Stimulated activated CD8-positive, alpha-beta memory T cell treated with anti-CD3 and anti-CD28 coated beads, Interleukin-4, amount 100 ng/mL, for 4 hours (primary cell): ENCODE data around the gene ADAMTS12.
"Not testable (repeated sequence)": the region's sequence is repeated elsewhere in the genome, so short reads cannot be mapped to it uniquely, and the experiment has no call there.

ENCODE experiments used
- DNase-seq, 2 donors: peaks; one replicate each; pipeline ENCODE4 v3.0.0-alpha.2; 2020; ENCODE audit warnings: low read depth in 2 of 2, low spot score in 1 of 2

The ADAMTS12 gene

GRCh38 chr5:33891788-33892619 lies at the start of gene ADAMTS12:
TSS of gene ADAMTS12 (minus strand) at chr5:33891990. CDS start at chr5:33891856, 134 bp downstream.
- no peak for DNase-seq

- DNase-seq, result no peak
Observed at GRCh38 chr5:33941090-33941489, 49.3 kb upstream of the ADAMTS12 start.

- no peak for DNase-seq
Observed at GRCh38 chr5:33939556-33940262, 47.9 kb upstream of the ADAMTS12 start.

- no peak for DNase-seq
Observed at GRCh38 chr5:33938881-33939280, 47.1 kb upstream of the ADAMTS12 start.

GRCh38 chr5:33938507-33938796 lies 46.7 kb upstream of the ADAMTS12 start:
- DNase-seq, result no peak

- DNase-seq, result no peak
Observed at GRCh38 chr5:33937707-33938506, 46.1 kb upstream of the ADAMTS12 start.

- DNase-seq, result no peak
Observed at GRCh38 chr5:33937017-33937706, 45.4 kb upstream of the ADAMTS12 start.

GRCh38 chr5:33936381-33937016 lies 44.7 kb upstream of the ADAMTS12 start, which contains the start of gene RXFP3:
TSS of gene RXFP3 (plus strand) at chr5:33936386. CDS start at chr5:33936741, 355 bp downstream.
- no peak for DNase-seq

GRCh38 chr5:33936004-33936380 lies 44.2 kb upstream of the ADAMTS12 start:
- DNase-seq, result no peak

GRCh38 chr5:33934176-33934575 lies 42.4 kb upstream of the ADAMTS12 start:
- no peak for DNase-seq

- DNase-seq, result no peak
Observed at GRCh38 chr5:33933723-33934169, 42.0 kb upstream of the ADAMTS12 start.

- DNase-seq, result no peak
Observed at GRCh38 chr5:33931136-33931535, 39.3 kb upstream of the ADAMTS12 start.

GRCh38 chr5:33929925-33930690 lies 38.3 kb upstream of the ADAMTS12 start:
- DNase-seq, result no peak

GRCh38 chr5:33928283-33928682 lies 36.5 kb upstream of the ADAMTS12 start:
- no peak for DNase-seq

- no peak for DNase-seq
Observed at GRCh38 chr5:33927685-33928084, 35.9 kb upstream of the ADAMTS12 start.

GRCh38 chr5:33925278-33925677 lies 33.5 kb upstream of the ADAMTS12 start:
- no peak for DNase-seq

- DNase-seq, result no peak
Observed at GRCh38 chr5:33921002-33921401, 29.2 kb upstream of the ADAMTS12 start.

GRCh38 chr5:33914844-33915243 lies 23.1 kb upstream of the ADAMTS12 start:
- DNase-seq, result not testable (repeated sequence)

- DNase-seq, result not testable (repeated sequence)
Observed at GRCh38 chr5:33906248-33906647, 14.5 kb upstream of the ADAMTS12 start.

- DNase-seq, result no peak
Observed at GRCh38 chr5:33905381-33905780, 13.6 kb upstream of the ADAMTS12 start.
